Vagina (tissue), 2 donors: ENCODE measurements around the gene CD40.

Experiments
- CTCF ChIP-seq, 3 experiments: fragments of 450-650 bp in 2 of 3; fragments of 200-600 bp in 1 of 3; sonication (generic) in 1 of 3; IDR thresholded peaks; one replicate each; pipeline ENCODE4 v1.5.1; 2017 to 2019; ENCODE audit warnings: antibody characterized with exemption in 3 of 3, mild to moderate bottlenecking in 2 of 3, moderate library complexity in 2 of 3
- POLR2A ChIP-seq, 2 donors: fragments of 450-650 bp; IDR thresholded peaks; one replicate each; pipeline ENCODE4 v1.6.1; 2017; ENCODE audit warnings: antibody characterized with exemption in 2 of 2, mild to moderate bottlenecking in 2 of 2, moderate library complexity in 2 of 2
- POLR2AphosphoS5 ChIP-seq, 2 donors: sonication (generic); formaldehyde crosslinking; IDR thresholded peaks; one replicate each; pipeline ENCODE4 v1.9.0; 2017; ENCODE audit warnings: antibody characterized with exemption in 2 of 2, mild to moderate bottlenecking in 2 of 2, low read depth in 1 of 2; ENCODE audit not compliant: insufficient read depth in 1 of 2

GRCh38 chr20:46087161-46087560, 31.0 kb upstream of the CD40 start:
- TF ChIP-seq CTCF (IDR thresholded peaks at IDR 0.05) (no peak), POLR2A (IDR thresholded peaks at IDR 0.05) (no peak), POLR2AphosphoS5 (IDR thresholded peaks at IDR 0.05; ENCODE audit: insufficient read depth in 1 of 2, low read depth in 1 of 2) (no peak)
